Measurements from ENCODE around the gene HNRNPDL.
"Not testable (repeated sequence)": the region's sequence is repeated elsewhere in the genome, so short reads cannot be mapped to it uniquely, and the experiment has no call there.

HNRNPDL gene

DNA sequence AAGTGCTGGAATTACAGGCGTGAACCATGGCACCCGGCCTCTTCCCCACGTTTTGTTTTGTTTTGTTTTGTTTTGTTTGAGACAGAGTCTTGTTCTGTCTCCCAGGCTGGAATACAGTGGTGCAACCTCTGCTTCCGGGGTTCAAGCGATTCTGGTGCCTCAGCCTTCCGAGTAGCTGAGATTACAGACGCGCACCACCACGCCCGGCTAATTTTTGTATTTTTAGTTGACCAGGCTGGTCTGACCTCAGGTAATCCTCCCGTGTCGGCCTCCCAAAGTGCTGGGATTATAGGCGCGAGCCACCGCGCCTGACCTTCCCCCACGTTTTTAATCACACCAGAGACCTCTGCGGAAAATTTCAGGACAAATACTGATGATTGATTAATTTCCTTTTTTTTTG, 2.3 kb upstream of the HNRNPDL start:
- no peak for DNase-seq (ENCODE audit: low spot score)

DNA sequence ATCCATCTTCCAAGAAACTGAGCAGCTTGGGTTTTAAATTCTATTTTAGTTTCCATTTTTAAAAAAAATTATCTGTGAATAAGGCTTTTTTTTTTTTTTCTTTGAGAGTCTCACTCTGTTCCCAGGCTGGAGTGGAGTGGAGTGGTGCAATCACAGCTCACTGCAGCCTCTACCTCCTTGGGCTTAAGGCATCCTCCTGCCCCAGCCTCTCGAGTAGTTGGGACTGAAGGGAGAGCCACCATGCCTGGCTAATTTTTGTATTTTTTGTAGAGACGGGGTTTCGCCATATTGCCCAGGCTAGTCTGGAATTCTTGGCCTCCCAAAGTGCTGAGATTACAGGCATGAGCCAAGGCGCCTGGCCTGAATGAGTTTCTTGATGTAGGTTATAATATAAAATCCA, 1.6 kb upstream of the HNRNPDL start:
- no peak for DNase-seq (ENCODE audit: low spot score)

DNA sequence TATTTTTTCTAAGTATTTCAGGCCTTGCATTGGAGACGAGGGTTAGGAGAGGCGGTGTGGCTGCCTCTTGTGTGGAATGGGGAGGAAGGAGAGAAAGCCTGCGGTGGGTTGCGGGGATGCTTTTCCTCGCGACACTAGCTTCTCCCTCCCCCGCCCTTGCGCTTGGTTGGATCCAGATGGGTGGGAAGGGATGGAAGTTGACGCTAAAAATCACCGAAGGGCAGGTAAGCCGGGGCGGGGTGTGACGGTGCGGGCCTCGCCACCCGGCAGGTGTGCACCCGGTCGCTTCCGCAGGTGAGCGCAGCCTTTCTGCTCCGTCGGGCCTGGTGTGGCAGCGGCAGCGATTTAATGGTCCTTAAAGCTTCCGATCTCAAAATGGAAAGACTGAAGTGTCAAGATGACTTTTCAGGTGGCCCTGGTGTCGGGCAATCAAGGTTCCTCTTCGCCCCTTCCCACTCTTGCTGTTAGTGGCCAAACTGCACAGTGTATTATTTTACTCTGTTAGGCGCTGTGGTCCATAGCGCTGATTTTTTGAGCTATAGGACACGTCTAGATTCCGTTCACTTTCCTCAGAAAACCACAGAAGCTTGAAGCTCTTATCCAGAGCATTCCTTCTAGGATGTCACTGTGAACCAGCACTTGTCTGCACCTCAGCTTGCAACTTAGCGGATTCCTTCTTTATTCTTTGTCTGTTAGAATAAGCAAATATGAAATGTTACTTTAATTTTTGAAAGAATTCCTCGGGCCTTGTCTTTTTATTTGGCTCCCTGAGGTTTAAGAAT, 893 bp upstream of the HNRNPDL start:
- DNase-seq (ENCODE audit: low spot score), result peak; percentile 52

DNA sequence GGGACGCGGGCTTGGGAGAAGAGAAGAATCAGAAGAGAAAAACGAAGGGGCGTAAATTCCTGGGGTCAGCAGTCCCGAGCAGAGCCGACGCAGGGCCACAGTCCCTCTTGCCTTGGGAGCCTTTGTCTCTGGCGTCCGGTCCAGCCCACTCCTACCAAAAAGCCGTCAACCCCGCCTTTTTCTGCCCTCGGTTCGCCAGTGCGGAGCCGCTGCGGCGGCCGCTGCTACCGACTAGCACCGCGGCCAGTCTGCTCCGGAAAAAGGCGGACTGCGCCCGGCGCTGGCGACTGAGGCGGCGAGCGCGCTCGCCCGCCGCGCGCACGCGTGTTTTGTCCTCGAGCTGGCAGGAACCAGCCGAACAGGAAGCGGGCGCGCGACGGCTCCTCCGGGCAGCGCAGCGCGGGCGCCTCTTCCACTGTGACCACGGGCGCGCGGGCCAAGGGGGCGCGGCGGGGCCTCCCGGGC, 502 bp downstream of the HNRNPDL start:
- no peak for DNase-seq (ENCODE audit: low spot score)

DNA sequence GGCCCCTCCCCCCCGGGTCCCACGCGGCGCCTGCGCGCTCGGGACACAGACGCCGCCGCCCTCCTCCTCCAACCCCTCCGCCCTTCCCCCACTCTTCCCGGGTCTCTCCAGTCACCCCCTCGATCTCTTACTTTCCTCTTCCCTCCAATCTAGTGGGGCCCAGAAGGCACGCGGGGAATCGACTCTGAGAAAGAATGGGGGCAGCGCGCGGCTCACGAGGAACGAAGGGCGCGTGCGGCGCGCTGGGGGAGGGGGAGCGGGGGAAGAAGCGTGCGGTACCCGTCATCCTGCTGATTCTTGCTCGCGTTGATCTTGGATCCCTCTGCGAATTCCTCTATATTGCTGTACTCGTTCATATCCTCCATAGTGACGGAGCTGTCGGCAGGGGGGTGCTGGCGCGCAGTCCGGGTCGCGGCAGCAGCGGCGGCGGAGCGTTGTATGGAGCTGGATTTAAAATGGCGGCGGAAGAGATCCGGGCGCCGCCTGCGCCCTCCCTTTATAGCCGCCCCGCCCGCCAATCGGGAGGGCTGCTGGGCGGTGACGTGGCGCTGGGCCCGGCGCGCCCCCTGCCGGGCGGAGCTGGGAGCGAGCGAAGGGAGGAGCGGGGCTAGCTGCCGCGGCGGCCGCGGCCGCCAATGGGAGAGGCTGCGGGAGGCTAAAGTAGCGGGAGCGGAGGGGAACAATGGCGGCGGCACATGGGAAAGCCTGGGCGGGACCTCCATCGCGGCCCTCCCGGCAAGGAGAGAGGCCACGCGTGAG, 1.1 kb downstream of the HNRNPDL start:
- peak; percentile 95 for DNase-seq (ENCODE audit: low spot score)

DNA sequence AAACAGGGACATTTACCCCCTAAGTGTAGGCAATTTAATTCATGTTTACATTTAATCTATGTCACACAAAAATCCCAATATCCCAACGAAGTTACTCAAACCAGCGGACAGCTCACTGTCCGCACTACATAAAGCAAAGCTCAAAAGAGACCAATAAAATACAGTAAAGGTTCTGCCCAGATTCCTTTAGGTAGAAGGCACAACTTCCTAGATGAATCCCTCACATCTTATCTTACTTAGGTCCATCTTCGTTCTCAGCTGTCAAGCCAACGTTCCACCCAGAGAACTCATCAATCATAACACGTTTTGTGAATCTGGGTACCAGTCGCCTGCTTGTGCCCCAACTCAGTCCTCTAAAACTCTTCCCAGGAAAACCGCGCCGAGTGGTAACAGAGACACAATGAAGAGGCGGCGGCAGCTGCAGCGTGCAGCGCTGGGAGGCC, 1.7 kb downstream of the HNRNPDL start:
- DNase-seq (ENCODE audit: low spot score), result no peak

DNA sequence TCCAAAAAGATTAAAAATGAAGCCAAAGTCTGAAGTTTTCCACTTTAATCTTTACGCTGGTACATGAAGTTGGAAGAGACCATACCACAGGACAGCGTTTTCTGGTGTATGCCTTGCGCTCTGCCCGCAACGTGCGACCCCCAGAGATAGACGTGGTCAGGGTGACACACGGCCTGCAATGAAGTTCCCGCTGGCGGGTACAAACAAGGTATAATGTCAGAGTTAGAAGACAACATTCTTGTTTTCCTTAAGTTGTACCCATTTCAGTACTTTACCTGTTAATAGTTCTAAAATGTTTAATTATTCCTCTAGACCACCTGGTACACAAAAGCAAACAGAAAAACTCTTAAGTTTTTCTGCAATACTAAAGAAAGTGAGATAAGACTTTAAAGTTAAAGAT, 4.8 kb downstream of the HNRNPDL start:
- no peak for DNase-seq (ENCODE audit: low spot score)

DNA sequence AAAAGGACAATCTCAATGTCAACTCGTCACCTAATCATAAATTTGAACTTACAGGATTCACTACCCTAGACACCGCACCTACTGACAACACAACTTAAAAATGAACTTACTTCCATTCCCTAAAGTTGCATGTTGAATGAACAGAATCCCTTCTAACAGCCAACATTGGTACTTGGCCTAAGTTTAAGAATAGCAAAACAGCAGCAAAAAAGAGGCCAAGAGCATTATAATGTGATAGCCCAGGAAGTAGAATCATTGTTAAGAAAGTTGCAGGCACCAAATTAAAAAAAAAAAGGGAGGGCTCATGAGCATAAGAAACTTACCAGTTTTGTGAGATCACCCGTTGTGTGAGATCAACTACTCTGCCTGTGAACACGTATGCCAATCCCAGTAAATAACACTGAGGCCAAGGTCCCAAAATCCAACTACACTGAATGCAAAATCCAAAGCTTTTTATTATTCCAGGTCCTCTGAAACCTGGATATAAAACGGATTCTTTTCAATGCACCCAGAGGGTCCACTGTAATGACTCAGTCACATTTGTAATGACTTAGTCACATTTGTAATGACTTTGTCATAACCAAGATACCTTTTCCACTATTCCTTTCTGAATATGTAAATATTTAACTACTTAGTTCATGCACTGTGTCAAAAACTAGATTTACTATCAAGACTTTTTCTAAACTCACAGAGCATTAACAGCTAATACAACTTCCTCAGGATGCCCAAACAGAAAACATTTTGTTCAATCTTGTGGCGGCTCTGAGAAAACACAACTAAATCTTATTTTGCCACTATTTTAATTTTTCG, 6.8 kb downstream of the HNRNPDL start:
- no peak for DNase-seq (ENCODE audit: low spot score)

DNA sequence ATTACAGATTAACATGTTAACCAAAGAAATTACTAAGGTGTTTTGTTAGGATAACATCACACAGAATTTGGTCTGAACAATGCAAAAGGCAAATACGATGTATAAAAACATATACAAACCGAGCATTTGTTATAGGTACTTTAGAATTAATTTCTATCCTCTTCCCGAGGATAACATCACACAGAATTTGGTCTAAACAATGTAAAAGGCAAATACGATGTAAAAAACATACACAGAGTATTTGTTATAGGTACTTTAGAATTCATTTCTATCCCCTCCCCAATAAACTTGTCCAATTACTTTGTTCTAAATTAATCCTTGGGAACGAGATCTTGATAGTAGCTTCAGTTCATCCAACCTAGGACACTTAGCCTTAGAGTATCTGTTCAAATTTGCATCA, 7.6 kb downstream of the HNRNPDL start:
- DNase-seq (ENCODE audit: low spot score), result no peak

DNA sequence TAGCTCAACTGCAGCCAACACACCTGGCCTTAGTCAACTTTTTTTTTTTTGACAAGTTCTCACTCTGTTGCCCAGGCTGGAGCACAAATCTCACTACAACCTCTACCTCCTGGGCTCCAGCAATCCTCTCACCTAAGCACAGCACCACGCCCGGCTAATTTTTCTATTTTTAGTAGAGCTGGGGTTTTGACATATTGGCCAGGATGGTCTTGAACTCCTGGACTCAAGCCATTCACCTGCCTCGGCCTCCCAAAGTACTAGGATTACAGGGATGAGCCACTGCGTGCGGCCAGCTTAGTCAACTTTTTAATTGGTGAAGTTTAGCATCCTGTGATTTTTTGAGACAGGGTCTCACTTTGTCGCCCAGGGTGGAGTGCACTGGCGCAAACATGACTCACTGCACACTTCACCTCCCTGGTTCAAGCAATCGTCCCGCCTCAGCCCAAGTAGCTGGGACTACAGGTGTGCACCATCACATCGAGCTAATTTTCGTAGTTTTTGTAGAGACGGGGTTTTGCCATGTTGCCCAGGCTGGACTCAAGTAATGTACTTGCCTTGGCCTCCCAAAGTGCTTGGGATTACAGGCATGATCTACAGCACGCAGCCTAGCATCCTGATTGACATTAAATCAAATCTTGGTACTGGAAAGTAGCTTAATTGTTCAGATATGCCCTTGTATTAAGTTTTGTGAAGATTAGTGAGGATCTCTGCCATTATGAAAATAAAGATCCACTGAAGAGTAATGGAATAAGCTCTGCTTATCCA, 8.3 kb downstream of the HNRNPDL start:
- DNase-seq (ENCODE audit: low spot score), result no peak

DNA sequence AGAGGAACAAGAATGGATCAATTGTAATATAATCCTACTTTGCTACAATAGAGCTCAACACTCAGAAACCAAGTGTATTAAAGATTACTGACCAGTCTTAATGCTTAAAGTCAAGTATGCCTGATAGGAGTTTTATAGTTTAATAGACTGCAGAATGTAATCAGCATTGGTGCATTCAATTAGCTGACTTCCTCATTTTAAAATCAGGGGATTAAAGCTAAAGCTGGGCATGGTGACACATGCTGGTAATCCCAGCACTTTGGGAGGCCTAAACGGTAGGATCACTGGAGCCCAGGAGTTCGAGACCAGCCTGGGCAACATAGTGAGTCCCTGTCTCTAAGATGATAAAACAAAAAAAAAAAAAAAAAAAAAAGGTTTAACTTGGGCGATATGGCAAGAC, 10.8 kb downstream of the HNRNPDL start:
- DNase-seq (ENCODE audit: low spot score), result no peak

DNA sequence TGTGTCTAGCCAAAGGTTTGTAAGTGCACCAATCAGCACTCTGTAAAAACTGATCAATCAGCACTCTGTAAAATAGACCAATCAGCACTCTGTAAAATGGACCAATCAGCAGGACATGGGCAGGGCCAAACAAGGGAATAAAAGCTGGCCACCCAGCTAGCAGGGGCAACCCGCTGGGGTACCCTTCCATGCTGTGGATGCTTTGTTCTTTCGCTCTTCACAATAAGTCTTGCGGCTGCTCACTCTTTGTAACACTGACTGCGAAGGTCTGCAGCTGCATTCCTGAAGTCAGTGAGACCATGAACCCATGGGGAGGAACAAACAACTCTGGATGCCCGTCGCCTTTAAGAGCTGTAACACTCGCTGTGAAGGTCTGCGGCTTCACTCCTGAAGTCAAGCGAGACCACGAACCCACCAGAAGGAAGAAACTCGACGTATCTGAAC, 14.3 kb downstream of the HNRNPDL start:
- DNase-seq (ENCODE audit: low spot score), result no peak

DNA sequence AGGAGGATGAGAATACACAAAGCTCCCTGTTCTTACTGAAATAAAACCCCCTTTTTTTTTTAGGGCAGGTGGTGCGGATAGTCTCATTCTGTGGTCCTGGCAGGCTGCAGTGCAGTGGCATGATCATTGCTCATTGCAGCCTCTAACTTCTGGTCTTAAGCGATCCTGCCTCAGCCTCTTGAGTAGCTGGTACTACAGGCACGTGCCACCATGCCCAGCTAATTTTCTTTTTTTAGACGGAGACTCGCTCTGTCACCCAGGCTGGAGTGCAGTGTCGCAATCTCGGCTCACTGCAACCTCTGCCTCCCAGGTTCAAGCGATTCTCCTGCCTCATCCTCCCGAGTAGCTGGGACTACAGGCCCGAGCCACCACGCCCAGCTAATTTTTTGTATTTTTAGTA, 15.2 kb downstream of the HNRNPDL start:
- not testable (repeated sequence) for DNase-seq (ENCODE audit: low spot score)

DNA sequence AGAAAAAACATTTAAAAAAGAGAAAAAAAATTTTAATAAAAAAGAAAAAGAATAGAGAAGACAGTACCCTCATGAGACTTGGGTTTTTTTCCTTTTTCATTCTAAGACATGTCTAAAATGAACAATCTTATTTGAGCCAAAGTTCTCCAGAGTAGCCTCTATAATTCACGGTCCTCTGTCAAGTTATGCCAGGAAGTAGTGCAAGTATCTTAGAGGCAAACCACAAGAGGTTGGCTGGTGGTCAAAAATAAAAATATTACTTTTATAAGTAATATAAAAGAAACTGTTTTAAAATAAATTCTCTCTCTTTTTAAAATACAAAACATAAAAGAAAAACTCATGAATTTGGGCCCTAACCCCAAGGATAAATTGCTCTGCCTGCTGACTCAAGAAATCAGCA, 26.5 kb downstream of the HNRNPDL start:
- DNase-seq (ENCODE audit: low spot score), result no peak

DNA sequence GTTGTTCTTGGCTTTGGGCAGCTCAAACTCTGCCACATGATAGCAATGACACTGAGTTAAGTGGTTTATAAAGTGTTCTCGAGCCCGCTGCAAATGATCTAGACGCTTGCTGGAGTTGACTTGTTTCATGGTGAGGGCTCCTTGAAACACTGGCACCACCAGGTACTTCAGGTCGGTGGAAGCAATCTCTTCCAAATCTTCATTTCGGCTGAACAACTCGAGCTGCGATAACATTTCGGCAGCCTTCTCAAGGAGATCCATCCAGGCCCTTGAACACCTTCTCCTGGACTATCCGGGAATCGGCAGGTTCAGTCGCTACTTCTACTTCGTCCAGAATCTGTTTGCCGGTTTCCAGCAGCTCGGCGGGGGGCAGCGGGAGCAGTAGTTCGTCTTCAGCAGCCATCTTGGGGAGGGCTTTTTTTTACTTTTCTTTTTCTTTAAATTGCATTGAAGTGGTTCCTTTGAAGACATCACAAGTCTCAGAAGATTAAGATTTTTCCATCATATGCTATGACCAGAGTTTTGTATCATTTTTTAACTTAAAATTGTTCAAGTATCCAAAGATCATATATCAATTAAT, 28.0 kb downstream of the HNRNPDL start:
- DNase-seq (ENCODE audit: low spot score), result no peak

DNA sequence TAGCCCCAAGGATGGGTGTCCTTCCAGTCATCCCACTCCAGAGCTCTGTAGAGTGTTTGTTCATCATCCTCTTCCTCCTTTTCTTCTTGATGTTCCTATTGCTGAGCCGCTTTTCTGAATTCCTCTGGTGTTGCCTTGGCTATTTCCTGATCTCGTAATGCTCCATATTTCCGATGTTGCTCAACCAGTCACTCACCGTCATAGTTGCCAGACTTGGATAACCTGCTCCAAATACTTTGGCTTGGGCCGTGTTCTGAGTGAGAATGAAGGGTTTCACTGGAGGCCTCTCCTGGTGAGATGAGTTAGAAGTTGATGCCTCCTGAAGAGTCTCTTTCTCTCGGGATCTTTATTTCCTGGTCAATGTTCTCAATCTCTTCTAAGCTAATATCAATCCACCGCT, 28.7 kb downstream of the HNRNPDL start:
- DNase-seq (ENCODE audit: low spot score), result no peak

DNA sequence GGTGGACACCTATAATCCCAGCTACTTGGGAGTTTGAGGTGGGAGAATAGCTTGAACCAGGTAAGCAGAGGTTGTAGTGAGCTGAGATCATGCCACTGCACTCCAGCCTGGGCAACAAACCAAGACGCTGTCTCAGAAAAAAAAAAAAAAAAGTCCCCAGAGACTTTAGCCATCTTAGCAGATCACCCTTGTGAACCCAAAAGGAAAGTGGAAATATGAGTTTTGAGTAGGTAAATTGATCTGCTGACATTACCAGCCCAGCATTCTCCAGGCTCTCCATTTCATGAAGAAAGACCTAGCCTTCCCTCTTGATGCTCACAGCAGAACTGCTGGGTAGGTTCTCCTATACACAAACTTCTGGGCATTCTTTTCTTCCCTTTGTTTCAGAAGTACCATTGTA, 32.0 kb downstream of the HNRNPDL start:
- DNase-seq (ENCODE audit: low spot score), result no peak

DNA sequence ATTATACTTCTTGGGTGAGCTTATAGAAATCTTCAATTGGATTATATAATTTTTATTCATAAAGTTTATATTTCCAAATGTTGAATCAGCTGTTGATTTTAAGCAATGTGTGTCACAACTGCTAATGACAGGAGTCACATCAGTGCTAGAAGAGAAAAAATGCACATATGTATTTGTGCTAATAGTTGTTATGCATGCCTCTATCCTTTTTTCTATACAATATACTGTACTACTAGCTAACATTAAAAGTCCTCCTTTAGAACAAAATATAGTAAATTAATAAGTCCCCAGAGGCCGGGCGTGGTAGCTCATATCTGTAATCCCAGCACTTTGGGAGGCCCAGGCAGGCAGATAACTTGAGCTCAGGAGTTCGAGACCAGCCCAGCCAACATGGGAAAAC, 32.7 kb downstream of the HNRNPDL start:
- no peak for DNase-seq (ENCODE audit: low spot score)

DNA sequence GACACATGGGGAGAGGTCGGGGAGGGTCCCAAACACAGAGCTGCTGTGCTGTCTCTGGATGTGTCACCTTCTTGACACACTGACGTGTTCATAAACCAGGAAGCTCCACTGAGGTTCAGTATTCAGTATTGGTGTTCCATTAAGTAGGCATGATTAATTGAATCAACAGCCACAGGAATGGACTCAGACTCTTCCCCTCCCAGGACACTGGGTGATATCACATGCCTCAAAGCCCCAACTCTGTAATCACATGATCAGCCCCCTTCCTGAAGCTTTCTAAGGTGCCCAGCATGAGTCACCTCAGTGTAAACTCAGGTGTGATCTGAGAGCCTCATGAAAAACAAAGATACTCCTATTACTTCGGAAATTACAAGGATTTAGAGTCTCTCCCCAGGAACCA, 35.4 kb downstream of the HNRNPDL start:
- no peak for DNase-seq (ENCODE audit: low spot score)

DNA sequence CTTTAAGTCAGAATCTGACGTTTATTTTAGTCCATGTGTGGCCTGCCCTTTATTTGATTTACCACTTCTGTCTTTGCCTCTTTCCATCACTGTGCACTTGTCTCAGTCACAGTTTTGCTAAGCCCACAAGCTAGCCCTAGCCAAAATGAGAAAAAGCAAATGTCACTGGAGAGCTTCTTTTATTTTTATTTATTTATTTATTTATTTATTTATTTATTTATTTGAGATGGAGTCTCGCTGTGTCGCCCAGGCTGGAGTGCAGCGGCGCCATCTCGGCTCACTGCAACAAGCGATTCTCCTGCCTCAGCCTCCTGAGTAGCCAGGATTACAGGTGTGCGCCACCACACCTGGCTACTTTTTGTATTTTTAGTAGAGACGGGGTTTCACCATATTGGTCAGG, 40.2 kb downstream of the HNRNPDL start:
- not testable (repeated sequence) for DNase-seq (ENCODE audit: low spot score)

DNA sequence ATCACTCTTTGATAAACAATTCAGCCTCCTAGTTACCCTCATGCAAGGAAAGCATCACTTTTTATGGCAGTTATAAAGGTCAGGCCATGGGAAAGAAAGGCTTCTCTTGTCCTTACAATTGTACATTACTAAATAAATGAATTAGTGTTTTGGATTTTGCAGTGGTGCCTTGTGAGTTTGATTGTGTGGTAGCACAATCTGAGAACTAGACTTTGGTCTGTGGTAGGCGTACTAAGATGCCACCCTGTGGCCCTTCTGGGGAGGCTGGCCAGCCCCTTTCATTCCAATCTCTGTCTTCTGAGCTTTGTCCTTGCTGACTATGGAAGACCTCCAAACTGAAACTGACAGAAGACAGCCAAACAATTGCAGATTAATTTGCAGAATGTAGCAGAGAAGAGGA, 41.9 kb downstream of the HNRNPDL start:
- no peak for DNase-seq (ENCODE audit: low spot score)

Measured in putamen (tissue), 1 donor.